Heart left ventricle (tissue), 16 donors: ENCODE data around the gene FUT3. TPM values are rescaled to one million over a fixed set of nuclear protein-coding genes. Genes with fewer than 3 reads are reported as not detected.

Source experiments
- ATAC-seq, 4 donors: fragments of 200-7000 bp; cut with Tn5 transposase; one replicate each; pipeline ENCODE4 v1.9.1; 2020 to 2022; ENCODE audit warnings: moderate library complexity in 4 of 4, mild to moderate bottlenecking in 3 of 4, moderate number of reproducible peaks in 1 of 4
- DNase-seq, 5 donors: peaks; one replicate each; pipeline ENCODE4 v3.0.0-alpha.2; 2020
- H3K27ac ChIP-seq, 12 donors: fragments of 200-600 bp; sonication (generic) in 4 of 12; one replicate each; pipeline versions ENCODE4 v1.5.0 to v1.8.0; 2016 to 2022; ENCODE audit warnings: mild to moderate bottlenecking in 2 of 12
- H3K27me3 ChIP-seq, 9 donors: fragments of 200-600 bp; sonication (generic) in 2 of 9; one replicate each; pipeline versions ENCODE4 v1.5.1 to v1.8.0; 2016 to 2022; ENCODE audit warnings: mild to moderate bottlenecking in 3 of 9
- H3K36me3 ChIP-seq, 9 donors: fragments of 200-600 bp; sonication (generic) in 2 of 9; one replicate each; pipeline versions ENCODE4 v1.5.0 to v1.8.0; 2018 to 2022; ENCODE audit warnings: mild to moderate bottlenecking in 2 of 9
- H3K4me1 ChIP-seq, 12 donors: fragments of 200-600 bp; sonication (generic) in 4 of 12; one replicate each; pipeline versions ENCODE4 v1.5.0 to v1.8.0; 2016 to 2022; ENCODE audit warnings: mild to moderate bottlenecking in 3 of 12
- H3K4me3 ChIP-seq, 12 donors: fragments of 200-600 bp; sonication (generic) in 4 of 12; one replicate each; pipeline versions ENCODE4 v1.5.0 to v1.8.0; 2017 to 2022; ENCODE audit warnings: mild to moderate bottlenecking in 9 of 12, moderate library complexity in 4 of 12
- H3K9me3 ChIP-seq, 12 donors: fragments of 200-600 bp; sonication (generic) in 4 of 12; one replicate each; pipeline versions ENCODE4 v1.5.0 to v1.8.0; 2016 to 2022; ENCODE audit warnings: mild to moderate bottlenecking in 1 of 12
- POLR2A ChIP-seq, 2 donors: fragments of 450-650 bp; IDR thresholded peaks; one replicate each; pipeline ENCODE4 v1.6.1; 2017; ENCODE audit warnings: antibody characterized with exemption in 2 of 2, mild to moderate bottlenecking in 2 of 2, moderate library complexity in 2 of 2
- WGBS, 4 donors: extraction: QIAGEN DNeasy Blood & Tissue Kit in 2 of 4; methylation state at CpG; one replicate each; pipeline versions ENCODE4 v1.1.5 to v1.1.7; 2013 to 2018; 5-methylcytosine and 5-hydroxymethylcytosine counted together
- intact Hi-C, 10 donors: fragments of 100-400 bp; cut with DNase I; formaldehyde crosslinking; loops; one replicate each; pipeline versions ENCODE4 v1.11.1 to v1.14.2; 2022
- long read RNA-seq, 3 donors: library from polyadenylated mRNA; unstranded; transcript quantifications; one replicate each; pipeline ENCODE4 v2.0.0, GENCODE V29; 2020 to 2021
- polyA plus RNA-seq, 2 donors: library from polyadenylated mRNA; stranded (reverse); fragments of 200-250 nt; gene quantifications; one replicate each; pipeline ENCODE4 v1.2.3, GENCODE V29; 2013
- total RNA-seq, 9 donors: library from RNA; depleted of rRNA in 2 of 9; stranded (reverse); fragments of >200 nt in 2 of 9; fragmentation: NEBNext Ultra II Directional in 3 of 9; extraction: Animal tissue kit (Norgen Biotek cat#: 25700) in 3 of 9; gene quantifications; one replicate each; pipeline versions ENCODE4 v1.1.0 to v1.2.4, GENCODE V29; 2016 to 2023
- TF ChIP-seq, protein P1 (sequence below), 12 donors: fragments of 200-600 bp; sonication (generic) in 4 of 12; IDR thresholded peaks; one replicate each; pipeline versions ENCODE4 v1.5.0 to v1.8.0; 2018 to 2022; ENCODE audit warnings: antibody characterized with exemption in 12 of 12, mild to moderate bottlenecking in 5 of 12
- donor health status: ischemic (EF 13 %, LVEDD 7.1; RV severe dilation, severe dysfunction).
- donor health status: healthy with polysubstance abuse.
- donor health status: DM: no; HTN: yes; CAD: no.
- donor health status: DM: no; HTN: no; CAD: no.
- donor health status: ischemic (EF 25% LVEDD 6.9; RV normal size, moderate dysfunction).
- donor health status: ischemic (EF 25% LVEDD 5.7; RV mildly dilated, moderate dysfunction).
- donor health status: healthy.
- donor health status: DM: yes; HTN: yes; CAD: no.
- donor health status: ischemic (EF 35%, LVEDD 5.7; RV mildly dilated, moderate dysfunction).
- donor health status: nonischemic (EF 11% LVEDD 7.7; RV severe dilation, severe dysfunction).
- donor health status: DM: yes; HTN: yes; CAD: no.
- donor health status: PGD.
- donor health status: ischemic (EF 29% LVEDD 5.4; RV normal size, mild dysfunction).
- donor health status: nonischemic (EF 23%, LVEDD 6.1; RV moderate dilation, normal function).

FUT3 gene
- total RNA-seq (not detected), polyA plus RNA-seq (under 1 TPM in 1 of 2 donors, not detected in 1; 0.07 TPM)
- long read RNA-seq, donor 1, result 0 reads
- long read RNA-seq, donor 2, result 0 reads
- long read RNA-seq, donor 3, result 0 reads

DNA sequence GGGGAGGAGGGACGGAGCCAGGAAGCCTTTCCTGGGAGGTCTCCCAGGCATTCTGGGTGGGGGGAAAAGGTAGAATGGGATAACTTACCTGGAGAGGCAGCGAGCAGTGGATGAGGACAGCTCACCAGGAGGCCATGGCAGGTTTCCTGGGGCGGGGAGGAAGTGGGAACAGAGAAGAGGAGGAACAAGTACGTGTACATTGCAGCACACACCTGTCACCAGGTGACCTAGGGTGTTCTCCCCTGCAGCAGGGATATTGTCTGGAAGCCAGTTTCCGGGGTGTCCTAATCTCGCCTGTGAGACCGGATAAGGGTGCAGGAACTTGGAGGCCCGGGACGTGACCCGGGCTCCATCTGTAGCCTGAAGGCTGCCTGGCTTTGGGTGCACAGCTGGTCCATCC is at the start of gene FUT3:
TSS of gene FUT3 (minus strand) at position 148 of the 400 bp plus-strand sequence.
- ATAC-seq (no peak), DNase-seq (no peak)
- no peaks in the 10 kb centered on the region for H3K27me3 ChIP-seq
- H3K27ac ChIP-seq, result no peak within 1 kb of the TSS
- no peak within 1 kb of the TSS for H3K4me3 ChIP-seq
- no peak for TF ChIP-seq POLR2A (IDR thresholded peaks at IDR 0.05)
- TF ChIP-seq, protein P1, sequence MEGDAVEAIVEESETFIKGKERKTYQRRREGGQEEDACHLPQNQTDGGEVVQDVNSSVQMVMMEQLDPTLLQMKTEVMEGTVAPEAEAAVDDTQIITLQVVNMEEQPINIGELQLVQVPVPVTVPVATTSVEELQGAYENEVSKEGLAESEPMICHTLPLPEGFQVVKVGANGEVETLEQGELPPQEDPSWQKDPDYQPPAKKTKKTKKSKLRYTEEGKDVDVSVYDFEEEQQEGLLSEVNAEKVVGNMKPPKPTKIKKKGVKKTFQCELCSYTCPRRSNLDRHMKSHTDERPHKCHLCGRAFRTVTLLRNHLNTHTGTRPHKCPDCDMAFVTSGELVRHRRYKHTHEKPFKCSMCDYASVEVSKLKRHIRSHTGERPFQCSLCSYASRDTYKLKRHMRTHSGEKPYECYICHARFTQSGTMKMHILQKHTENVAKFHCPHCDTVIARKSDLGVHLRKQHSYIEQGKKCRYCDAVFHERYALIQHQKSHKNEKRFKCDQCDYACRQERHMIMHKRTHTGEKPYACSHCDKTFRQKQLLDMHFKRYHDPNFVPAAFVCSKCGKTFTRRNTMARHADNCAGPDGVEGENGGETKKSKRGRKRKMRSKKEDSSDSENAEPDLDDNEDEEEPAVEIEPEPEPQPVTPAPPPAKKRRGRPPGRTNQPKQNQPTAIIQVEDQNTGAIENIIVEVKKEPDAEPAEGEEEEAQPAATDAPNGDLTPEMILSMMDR (IDR thresholded peaks at IDR 0.05), result no peak
- H3K9me3 ChIP-seq, result no peaks in the 10 kb centered on the region
- WGBS, 4 donors, result 68 to 81% (median 77%) methylated on average over 10 of the region's 10 CpGs
- H3K36me3 ChIP-seq, result no peaks in the 10 kb centered on the region
- intact Hi-C loops, result no loop called here
- peaks cover 0 to 4% (median 0%) of the 10 kb centered on the region in 12 donors for H3K4me1 ChIP-seq

DNA sequence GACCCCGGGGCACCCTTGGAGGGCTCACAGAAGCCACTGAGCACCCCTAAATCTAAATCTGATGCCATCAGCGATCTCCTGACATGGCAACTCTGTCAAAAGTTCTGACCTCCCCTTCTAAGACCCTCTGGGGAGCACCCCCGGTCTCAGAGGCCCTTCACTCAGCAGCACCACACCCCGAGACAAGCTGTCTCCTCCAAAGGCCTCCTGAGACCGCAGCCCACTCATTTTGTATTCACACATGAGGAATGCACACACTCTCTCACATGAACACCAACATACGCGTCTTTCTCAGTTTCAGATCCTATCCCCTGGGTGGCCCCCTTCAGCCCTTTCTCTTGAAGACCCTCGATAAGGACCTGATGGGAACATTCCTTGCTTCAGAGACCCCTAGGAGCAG is 49.7 kb upstream of the FUT3 start:
- Histone ChIP-seq H3K36me3 (peaks cover 0 to 28% (median 16%) of the 10 kb centered on the region in 9 donors), H3K4me1 (peaks cover 4 to 51% (median 22%) of the 10 kb centered on the region in 12 donors), H3K9me3 (no peaks in the 10 kb centered on the region), H3K27me3 (no peaks in the 10 kb centered on the region), H3K4me3 (no peak overlapping the region), H3K27ac (no peak overlapping the region)
- intact Hi-C loops, result loop anchor here in 4 of 10 donors (5.0 to 10.0 kb wide), 4 partner anchors 74 to 474 kb away; partner anchors contain the start of genes RANBP3 (in 2 of the 4), ALKBH7 (in 1 of the 4), PSPN (in 1 of the 4) and RPL36 (in 1 of the 4)
- DNase-seq (no peak), ATAC-seq (no peak)
- TF ChIP-seq POLR2A (IDR thresholded peaks at IDR 0.05), result no peak
- TF ChIP-seq, protein P1 (IDR thresholded peaks at IDR 0.05), result no peak
- 86 to 90% (median 88%) methylated on average over 8 of the region's 8 CpGs for WGBS, 4 donors

- H3K36me3 ChIP-seq, result peaks cover 0 to 38% (median 24%) of the 10 kb centered on the region in 9 donors
- H3K27ac ChIP-seq, result no peak overlapping the region
- ATAC-seq (no peak), DNase-seq (no peak)
- H3K27me3 ChIP-seq, result no peaks in the 10 kb centered on the region
- intact Hi-C loops, result loop anchor here in 5 of 10 donors (5.0 to 10.0 kb wide), 5 partner anchors 75 to 475 kb away; partner anchors contain the start of genes RANBP3 (in 2 of the 5), ALKBH7 (in 1 of the 5), NRTN (in 1 of the 5) and PSPN (in 1 of the 5)
- 85 to 89% (median 88%) methylated on average over 10 to 13 of the region's 13 CpGs for WGBS, 4 donors
- peaks cover 0 to 51% (median 18%) of the 10 kb centered on the region in 12 donors for H3K4me1 ChIP-seq
- no peaks in the 10 kb centered on the region for H3K9me3 ChIP-seq
- no peak for TF ChIP-seq POLR2A (IDR thresholded peaks at IDR 0.05)
- TF ChIP-seq, protein P1 (IDR thresholded peaks at IDR 0.05), result no peak
- H3K4me3 ChIP-seq, result no peak overlapping the region
These were observed 48.7 kb upstream of the FUT3 start for GRCh38 chr19:5899728-5900526.
